ENCODE measurements around the gene ZNF134. TPM values are rescaled to one million over a fixed set of nuclear protein-coding genes. Genes with fewer than 3 reads are reported as not detected.

The ZNF134 gene
- total RNA-seq, 1 donor from 2014 or later, result 32.3 TPM

- H3K4me3 Mint-ChIP-seq (ENCODE audit: unreplicated experiment), result no peak overlapping the region
- H3K4me1 ChIP-seq (ENCODE audit: insufficient read depth, low read length), result no peaks in the 10 kb centered on the region
- no peak overlapping the region for H3K27ac Mint-ChIP-seq (ENCODE audit: unreplicated experiment)
- no peaks in the 10 kb centered on the region for H3K27me3 ChIP-seq (ENCODE audit: insufficient read depth, low read length)
- H3K79me2 ChIP-seq (ENCODE audit: insufficient read depth, low read length), result peaks cover under 1% of the 10 kb centered on the region
- no peak overlapping the region for H3K4me3 ChIP-seq (ENCODE audit: insufficient read depth, low read depth, low read length)
- no peaks in the 10 kb centered on the region for H4K20me1 ChIP-seq (ENCODE audit: insufficient read depth, low read length)
- H3K9me3 ChIP-seq (ENCODE audit: insufficient read depth, low read depth, low read length), result peaks cover 83% of the 10 kb centered on the region
- no peaks in the 10 kb centered on the region for H3K4me1 Mint-ChIP-seq (ENCODE audit: low read depth, unreplicated experiment)
- FAIRE-seq (no peak), DNase-seq (ENCODE audit: low read depth) (no peak)
- H3K36me3 Mint-ChIP-seq (ENCODE audit: low read depth, unreplicated experiment), result peaks cover 66% of the 10 kb centered on the region
- H3K27me3 Mint-ChIP-seq (ENCODE audit: low read depth, unreplicated experiment), result no peaks in the 10 kb centered on the region
- TF ChIP-seq EZH2 (IDR thresholded peaks at IDR 0.05; ENCODE audit: insufficient read depth, low read length), result no peak
- no peak for TF ChIP-seq CTCF (IDR thresholded peaks at IDR 0.05; ENCODE audit: insufficient read depth, low read depth, low read length)
- no peak overlapping the region for H3K9ac ChIP-seq (ENCODE audit: low read length)
- H3K27ac ChIP-seq (ENCODE audit: low read depth, low read length), result no peak overlapping the region
- no peak overlapping the region for H2AFZ ChIP-seq (ENCODE audit: low read depth, low read length)
- peaks cover 29% of the 10 kb centered on the region for H3K36me3 ChIP-seq (ENCODE audit: insufficient read depth, low read length)
- peaks cover 88% of the 10 kb centered on the region for H3K9me3 Mint-ChIP-seq (ENCODE audit: unreplicated experiment)
- H3K4me2 ChIP-seq (ENCODE audit: low read length), result no peak overlapping the region
These were observed 43.3 kb upstream of the ZNF134 start for GRCh38 chr19:57570707-57571106.

GRCh38 chr19:57572415-57572947, 41.6 kb upstream of the ZNF134 start:
- no peaks in the 10 kb centered on the region for H3K4me1 ChIP-seq (ENCODE audit: insufficient read depth, low read length)
- no peak for DNase-seq (ENCODE audit: low read depth)
- TF ChIP-seq EZH2 (IDR thresholded peaks at IDR 0.05; ENCODE audit: insufficient read depth, low read length) (no peak), CTCF (IDR thresholded peaks at IDR 0.05; ENCODE audit: insufficient read depth, low read depth, low read length) (no peak)
- Mint-ChIP-seq H3K36me3 (ENCODE audit: low read depth, unreplicated experiment) (peaks cover 80% of the 10 kb centered on the region), H3K27me3 (ENCODE audit: low read depth, unreplicated experiment) (no peaks in the 10 kb centered on the region), H3K27ac (ENCODE audit: unreplicated experiment) (no peak overlapping the region), H3K4me3 (ENCODE audit: unreplicated experiment) (no peak overlapping the region), H3K9me3 (ENCODE audit: unreplicated experiment) (peaks cover 89% of the 10 kb centered on the region), H3K4me1 (ENCODE audit: low read depth, unreplicated experiment) (peaks cover 2% of the 10 kb centered on the region)
- H3K27me3 ChIP-seq (ENCODE audit: insufficient read depth, low read length), result no peaks in the 10 kb centered on the region
- no peak overlapping the region for H3K4me2 ChIP-seq (ENCODE audit: low read length)
- H3K27ac ChIP-seq (ENCODE audit: low read depth, low read length), result no peak overlapping the region
- no peak for FAIRE-seq
- peaks cover 32% of the 10 kb centered on the region for H3K36me3 ChIP-seq (ENCODE audit: insufficient read depth, low read length)
- H3K9ac ChIP-seq (ENCODE audit: low read length), result no peak overlapping the region
- peaks cover 85% of the 10 kb centered on the region for H3K9me3 ChIP-seq (ENCODE audit: insufficient read depth, low read depth, low read length)
- no peaks in the 10 kb centered on the region for H4K20me1 ChIP-seq (ENCODE audit: insufficient read depth, low read length)
- peaks cover 16% of the 10 kb centered on the region for H3K79me2 ChIP-seq (ENCODE audit: insufficient read depth, low read length)
- H2AFZ ChIP-seq (ENCODE audit: low read depth, low read length), result no peak overlapping the region
- no peak overlapping the region for H3K4me3 ChIP-seq (ENCODE audit: insufficient read depth, low read depth, low read length)

GRCh38 chr19:57576661-57577060, 37.4 kb upstream of the ZNF134 start:
- Histone ChIP-seq H3K4me3 (ENCODE audit: insufficient read depth, low read depth, low read length) (no peak overlapping the region), H4K20me1 (ENCODE audit: insufficient read depth, low read length) (no peaks in the 10 kb centered on the region), H2AFZ (ENCODE audit: low read depth, low read length) (no peak overlapping the region), H3K9me3 (ENCODE audit: insufficient read depth, low read depth, low read length) (peaks cover 60% of the 10 kb centered on the region), H3K36me3 (ENCODE audit: insufficient read depth, low read length) (peaks cover 32% of the 10 kb centered on the region), H3K27ac (ENCODE audit: low read depth, low read length) (no peak overlapping the region), H3K27me3 (ENCODE audit: insufficient read depth, low read length) (no peaks in the 10 kb centered on the region), H3K9ac (ENCODE audit: low read length) (no peak overlapping the region), H3K4me2 (ENCODE audit: low read length) (no peak overlapping the region), H3K4me1 (ENCODE audit: insufficient read depth, low read length) (peaks cover 4% of the 10 kb centered on the region), H3K79me2 (ENCODE audit: insufficient read depth, low read length) (peaks cover 28% of the 10 kb centered on the region)
- Mint-ChIP-seq H3K4me3 (ENCODE audit: unreplicated experiment) (peak overlapping the region; percentile 91), H3K36me3 (ENCODE audit: low read depth, unreplicated experiment) (peaks cover 65% of the 10 kb centered on the region), H3K27me3 (ENCODE audit: low read depth, unreplicated experiment) (no peaks in the 10 kb centered on the region), H3K4me1 (ENCODE audit: low read depth, unreplicated experiment) (peaks cover 4% of the 10 kb centered on the region), H3K9me3 (ENCODE audit: unreplicated experiment) (peaks cover 60% of the 10 kb centered on the region), H3K27ac (ENCODE audit: unreplicated experiment) (no peak overlapping the region)
- DNase-seq (ENCODE audit: low read depth), result no peak
- no peak for TF ChIP-seq CTCF (IDR thresholded peaks at IDR 0.05; ENCODE audit: insufficient read depth, low read depth, low read length)
- TF ChIP-seq EZH2 (IDR thresholded peaks at IDR 0.05; ENCODE audit: insufficient read depth, low read length), result no peak
- FAIRE-seq, result no peak
